ENCODE results near the gene UBE2Q1.

The UBE2Q1 gene

DNA sequence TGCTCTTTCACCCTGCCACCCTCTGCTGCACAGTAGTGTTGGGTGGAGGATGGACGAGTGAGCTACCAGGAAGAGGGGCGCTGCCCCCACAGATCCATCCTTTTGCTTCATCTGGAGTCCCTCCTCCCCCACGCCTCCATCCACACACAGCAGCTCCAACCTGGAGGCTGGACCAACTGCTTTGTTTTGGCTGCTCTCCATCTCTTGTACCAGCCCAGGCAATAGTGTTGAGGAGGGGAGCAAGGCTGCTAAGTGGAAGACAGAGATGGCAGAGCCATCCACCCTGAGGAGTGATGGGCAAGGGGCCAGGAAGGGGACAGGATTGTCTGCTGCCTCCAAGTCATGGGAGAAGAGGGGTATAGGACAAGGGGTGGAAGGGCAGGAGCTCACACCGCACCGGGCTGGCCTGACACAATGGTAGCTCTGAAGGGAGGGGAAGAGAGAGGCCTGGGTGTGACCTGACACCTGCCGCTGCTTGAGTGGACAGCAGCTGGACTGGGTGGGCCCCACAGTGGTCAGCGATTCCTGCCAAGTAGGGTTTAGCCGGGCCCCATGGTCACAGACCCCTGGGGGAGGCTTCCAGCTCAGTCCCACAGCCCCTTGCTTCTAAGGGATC is 17.6 kb upstream of the UBE2Q1 start:
- DNase-seq: no peak

DNA sequence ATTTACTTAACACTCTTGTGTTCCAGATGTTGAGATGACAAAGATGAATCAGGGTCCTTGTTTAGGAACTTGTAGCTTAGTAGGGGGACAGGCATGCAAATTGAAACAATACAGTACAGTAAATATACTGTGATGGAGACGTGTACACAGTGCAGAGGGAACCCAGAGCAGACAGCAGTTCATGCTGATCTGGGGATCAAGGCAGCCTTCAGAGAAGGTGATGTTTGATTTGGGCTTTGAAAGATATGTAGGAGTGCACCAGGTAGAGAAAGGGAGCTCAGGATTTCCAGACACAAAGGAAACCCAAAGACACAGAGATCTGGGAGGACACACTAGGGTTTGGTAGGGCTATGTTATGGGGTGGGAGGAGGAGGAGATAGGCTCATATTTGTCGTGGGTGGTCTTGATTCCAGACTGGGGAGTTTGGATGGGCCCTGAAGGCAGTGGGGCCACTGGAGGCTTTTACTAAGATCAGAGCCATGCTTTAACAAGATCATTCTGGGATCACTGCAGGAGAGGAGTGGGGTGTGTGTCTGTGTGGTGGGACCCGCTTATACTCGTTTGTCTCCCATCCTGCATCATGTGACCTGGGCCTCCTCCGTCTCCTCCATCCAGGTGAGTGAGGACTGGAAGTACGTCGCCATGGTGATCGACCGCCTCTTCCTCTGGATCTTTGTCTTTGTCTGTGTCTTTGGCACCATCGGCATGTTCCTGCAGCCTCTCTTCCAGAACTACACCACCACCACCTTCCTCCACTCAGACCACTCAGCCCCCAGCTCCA is 16.9 kb upstream of the UBE2Q1 start:
- no peak for DNase-seq

DNA sequence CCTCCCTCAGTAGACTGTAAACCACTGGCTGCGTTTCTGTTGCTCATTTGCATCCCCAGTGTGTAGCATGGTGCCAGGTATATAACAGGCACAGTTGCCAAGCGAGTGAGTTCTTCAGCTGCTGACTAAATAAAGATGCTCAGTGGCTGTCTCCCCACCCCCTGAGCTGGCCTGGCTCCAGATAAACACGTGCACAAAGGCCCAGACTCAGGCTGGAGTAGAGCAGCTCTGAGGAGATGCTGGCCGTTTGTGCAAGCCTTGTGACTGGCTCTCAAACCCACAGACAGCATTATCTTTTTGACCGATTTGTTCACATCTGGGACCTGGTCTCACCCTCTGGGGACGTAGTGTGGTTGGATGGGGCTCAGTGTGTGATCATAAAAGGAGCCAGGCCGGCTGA is 16.3 kb upstream of the UBE2Q1 start:
- DNase-seq: no peak

DNA sequence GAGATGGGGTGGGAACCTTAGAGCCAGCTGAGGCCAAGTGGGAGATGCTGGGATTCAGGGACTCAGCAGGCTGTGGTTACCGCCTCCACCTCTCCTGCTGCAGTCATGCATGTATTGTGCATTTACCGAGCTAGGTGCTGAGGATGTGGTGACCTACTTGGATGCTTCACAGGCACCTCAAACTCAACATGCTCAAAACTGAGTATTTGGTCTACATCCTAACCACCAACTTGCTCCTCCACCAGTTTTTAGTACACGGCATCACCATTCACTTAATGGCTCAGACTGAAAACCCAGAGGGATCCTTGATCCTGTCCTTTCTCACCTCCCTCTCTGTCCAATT is 14.7 kb upstream of the UBE2Q1 start:
- DNase-seq: no peak

DNA sequence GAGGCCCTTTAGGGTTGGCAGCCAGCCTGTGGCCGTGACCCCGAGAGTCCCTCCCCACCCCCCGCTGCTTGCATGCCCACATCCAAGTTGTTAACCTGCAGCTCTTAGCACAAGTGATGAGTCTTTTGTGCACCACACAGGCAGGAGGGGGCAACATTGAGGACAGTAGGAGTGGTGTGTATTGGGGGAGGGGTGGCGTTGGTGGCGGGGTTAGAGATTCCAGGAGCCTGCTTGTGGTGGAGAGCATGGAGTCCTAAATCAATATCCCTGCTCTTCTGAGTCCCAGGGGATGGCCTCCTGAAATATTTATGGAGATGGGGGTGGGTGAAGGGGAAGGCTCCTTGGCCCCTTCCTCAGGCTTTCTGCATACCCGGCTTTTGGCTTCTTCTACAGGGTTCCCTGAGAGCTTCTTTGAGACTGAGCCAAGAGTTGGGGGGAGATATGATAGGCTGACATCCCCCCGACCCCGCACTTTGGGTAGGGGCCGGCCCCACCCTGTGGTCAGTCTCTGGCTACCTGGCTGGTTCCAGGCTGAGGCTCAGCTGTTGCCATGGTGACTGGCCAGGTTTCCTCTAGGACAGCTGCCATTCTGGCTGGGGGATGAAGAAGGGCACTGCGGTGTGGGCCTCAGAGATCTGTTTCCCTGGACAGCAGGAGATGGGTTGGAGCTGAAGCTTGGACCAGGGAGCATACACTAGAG is 14.2 kb upstream of the UBE2Q1 start:
- no peak for DNase-seq

DNA sequence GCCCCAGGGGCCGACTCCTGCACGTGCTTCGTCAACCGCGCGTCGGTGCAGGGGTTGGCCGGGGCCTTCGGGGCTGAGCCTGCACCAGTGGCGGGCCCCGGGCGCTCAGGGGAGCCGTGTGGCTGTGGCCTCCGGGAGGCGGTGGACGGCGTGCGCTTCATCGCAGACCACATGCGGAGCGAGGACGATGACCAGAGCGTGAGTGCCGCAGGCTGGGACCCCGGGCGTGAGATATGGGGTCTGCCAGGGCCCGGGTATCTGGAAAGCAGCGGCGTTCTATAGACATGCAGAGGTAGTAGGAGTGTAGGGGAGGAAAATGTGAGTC is 13.5 kb upstream of the UBE2Q1 start:
- no peak for DNase-seq

DNA sequence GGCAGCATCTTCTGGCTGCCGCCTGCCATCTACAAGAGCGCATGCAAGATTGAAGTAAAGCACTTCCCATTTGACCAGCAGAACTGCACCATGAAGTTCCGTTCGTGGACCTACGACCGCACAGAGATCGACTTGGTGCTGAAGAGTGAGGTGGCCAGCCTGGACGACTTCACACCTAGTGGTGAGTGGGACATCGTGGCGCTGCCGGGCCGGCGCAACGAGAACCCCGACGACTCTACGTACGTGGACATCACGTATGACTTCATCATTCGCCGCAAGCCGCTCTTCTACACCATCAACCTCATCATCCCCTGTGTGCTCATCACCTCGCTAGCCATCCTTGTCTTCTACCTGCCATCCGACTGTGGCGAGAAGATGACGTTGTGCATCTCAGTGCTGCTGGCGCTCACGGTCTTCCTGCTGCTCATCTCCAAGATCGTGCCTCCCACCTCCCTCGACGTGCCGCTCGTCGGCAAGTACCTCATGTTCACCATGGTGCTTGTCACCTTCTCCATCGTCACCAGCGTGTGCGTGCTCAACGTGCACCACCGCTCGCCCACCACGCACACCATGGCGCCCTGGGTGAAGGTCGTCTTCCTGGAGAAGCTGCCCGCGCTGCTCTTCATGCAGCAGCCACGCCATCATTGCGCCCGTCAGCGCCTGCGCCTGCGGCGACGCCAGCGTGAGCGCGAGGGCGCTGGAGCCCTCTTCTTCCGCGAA is 12.9 kb upstream of the UBE2Q1 start:
- no peak for DNase-seq

DNA sequence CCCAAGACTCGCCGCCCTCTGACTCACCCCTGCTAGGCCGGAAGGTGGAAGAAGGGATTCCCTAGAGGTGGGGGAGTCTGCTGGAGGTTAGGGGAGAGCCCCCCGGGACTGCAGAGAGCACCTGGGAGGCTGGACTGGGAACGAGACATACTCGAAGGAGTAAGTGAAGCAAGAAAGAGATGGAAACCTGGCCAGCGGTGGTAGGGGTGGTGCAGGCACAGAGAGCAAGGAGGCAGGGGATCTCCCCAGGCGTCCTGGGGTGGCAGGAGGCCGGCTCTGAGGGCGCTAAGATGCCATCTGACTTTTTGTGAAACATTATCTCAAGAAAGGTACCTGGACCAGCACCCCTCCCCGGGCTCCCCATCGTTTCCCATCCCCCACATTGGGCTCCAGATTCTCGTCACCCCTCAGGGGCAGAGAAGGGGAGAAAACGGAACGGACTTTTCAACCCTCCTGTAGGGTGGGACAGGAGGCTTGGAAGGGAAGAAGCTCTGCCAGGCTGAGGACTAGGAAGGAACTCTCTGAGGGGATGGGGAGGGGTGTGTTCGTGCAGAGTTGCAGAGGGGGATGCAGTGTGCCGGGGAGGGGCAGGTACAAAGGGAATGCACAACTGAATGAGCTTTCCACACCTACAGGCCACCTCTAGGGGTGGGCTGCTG is 9.8 kb upstream of the UBE2Q1 start:
- no peak for DNase-seq

DNA sequence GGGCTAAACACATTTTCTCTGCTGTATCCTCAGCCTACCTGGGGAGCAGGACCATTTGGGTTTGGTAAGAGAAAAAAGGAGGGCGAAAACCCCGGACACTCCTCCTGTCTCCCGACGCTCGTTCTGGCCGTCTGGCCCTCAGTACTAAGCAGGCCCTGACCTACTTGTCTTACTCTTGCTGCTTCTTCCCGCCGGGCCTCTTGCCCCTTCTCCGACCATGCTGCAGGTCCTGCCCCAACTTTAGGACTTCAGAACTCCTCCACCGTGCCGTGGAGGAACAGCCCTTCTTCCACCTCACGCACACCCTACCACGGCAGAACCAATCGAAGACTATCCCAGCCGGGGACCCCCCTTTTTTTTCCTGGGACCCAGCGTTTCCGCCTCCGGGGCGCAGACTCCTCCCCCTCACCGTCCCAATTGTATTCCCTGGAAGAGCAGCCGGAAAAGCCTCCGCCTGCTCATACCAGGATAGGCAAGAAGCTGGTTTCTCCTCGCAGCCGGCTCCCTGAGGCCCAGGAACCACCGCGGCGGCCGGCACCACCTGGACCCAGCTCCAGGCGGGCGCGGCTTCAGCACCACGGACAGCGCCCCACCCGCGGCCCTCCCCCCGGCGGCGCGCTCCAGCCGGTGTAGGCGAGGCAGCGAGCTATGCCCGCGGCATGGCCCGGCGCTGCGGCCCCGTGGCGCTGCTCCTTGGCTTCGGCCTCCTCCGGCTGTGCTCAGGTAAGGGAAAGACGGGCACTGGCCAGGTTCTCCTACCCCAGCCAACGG is 9.1 kb upstream of the UBE2Q1 start, which contains the start of gene CHRNB2:
TSS of gene CHRNB2 (plus strand) at position 393 of the 771 bp plus-strand sequence. CDS start at position 660, 267 bp downstream.
- peak; percentile 72 for DNase-seq

DNA sequence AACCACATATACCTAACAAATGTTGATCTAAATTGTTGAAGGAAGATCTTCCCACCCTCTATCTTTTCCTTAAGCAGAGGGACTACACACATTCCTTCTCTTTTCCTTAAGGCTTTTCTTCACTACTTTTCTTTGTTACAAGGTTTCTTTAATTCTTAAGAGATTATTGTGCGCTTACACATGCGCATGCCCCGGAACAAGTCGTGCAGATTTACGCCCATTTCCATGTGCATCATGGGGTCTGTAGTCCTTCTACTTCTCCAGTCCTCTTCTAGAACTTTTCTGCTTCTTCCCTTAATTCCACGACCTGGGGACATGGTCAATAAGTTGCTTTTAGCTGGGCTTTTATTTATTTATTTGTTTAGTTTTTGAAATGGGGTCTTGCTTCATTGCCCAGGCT is 7.4 kb upstream of the UBE2Q1 start:
- no peak for DNase-seq

DNA sequence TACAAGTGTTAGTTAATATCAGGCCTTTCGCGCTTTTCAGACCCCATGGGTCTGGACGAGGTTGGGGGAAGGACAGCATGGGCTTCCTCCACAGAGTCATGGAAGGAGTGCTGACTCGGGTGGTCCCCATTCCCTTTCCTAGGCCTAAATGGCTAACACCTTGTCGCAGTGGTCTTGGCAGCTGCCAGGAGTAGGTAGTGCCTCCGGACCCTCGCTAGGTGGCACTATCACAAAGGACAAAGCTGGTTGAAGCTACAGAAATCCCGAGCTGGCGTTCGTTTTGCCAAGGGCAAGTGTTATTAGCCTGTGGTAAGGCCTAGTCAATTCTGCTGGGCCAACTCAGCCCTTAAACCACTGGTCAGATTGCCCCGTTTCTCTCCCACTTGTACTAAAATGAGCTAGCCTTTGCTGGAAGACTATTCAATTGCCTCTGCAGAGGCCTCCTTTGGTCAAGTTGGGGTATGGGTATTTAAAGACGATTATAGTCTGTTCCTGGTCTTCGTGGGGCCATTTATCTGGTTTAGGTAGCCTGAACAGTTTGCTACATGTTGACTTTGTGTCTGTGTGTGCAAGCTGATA is 1.1 kb upstream of the UBE2Q1 start:
- DNase-seq: peak; percentile 72

DNA sequence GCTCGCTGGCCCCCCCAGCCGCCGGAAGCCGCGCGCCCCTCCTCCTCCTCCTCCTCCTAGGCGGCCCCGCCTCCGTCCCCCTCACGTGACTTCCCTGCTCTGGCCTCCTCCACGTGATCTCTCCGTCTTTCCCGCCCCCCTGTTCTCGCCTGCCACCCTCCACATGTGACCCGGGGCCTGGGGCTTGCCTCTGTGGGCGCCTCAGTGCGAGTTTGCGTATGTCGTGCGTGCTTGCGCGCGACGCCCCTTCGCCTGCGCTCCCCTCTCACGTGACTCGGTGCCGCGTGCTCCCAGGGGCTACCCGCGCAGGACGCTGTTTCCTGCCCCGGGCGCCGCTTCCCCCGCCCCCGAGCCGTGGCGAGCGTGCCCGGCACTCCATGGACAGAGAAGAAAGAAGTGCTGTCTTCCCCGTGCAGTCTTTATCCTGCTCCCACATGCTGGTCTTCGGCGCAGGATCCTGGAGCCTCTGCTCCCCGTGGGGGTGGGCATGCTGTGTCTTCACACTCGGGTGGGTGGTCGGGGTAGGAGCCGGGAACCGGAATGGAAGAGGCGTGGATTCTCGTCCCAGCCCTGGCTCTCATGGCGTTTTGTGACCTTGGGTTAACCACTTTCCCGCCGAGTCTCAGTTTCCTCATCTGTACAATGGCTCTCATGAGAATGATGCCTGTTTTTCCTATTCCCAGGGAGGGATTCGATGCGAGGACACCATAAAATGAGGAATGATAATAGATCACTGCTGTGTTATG is 431 bp upstream of the UBE2Q1 start:
- DNase-seq: peak; percentile 99

DNA sequence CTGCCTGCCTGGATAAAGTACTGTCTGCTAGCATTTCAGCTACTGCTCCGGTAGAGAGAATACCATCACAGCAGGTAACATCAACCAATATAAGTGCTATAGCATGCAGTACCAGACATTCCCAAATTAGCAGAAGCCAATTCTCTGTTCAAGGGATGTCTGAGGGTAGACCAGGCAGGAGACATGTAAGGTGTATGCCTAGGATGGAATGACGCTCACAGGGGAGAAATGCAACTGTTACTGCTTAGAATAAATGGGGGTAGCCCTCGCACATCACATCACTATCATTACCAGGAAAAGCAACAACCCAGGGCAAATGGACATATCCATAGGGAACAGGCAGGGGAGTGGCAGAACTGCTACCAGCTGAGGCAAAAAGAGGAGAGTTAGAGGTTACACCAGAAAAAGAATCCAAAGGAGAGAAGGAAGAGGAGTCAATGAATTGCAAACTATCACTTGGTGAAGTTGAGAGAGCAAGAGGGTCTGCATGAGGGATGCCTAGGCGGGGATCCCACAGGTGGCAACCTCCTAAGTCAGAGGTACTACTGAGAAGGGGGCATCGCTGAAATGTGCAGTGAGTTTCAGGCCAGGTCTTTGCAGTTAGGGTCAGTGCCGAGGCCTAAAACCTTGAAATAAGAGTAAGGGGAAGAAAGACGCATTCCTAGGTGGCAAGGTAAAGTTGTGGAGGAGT is 1.1 kb downstream of the UBE2Q1 start:
- no peak for DNase-seq

DNA sequence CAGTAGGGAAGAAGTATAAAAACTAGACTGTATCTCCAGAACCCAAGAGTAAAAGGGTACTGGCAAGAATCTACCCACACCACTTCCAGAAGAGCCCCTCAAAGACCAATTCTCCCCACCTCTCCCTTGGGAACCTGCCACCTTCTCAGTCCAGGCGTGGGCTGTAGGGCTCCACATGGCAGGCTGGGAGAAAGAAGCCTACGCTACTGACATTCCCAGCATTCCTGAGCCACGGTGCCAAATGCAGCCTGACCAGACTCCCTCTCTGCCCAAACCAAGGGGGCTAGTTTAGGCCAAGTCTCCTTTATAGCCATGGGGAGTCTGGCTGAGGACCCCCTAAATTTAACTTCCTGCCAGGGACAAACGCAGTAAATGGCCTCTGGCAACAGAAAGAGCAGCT is 2.0 kb downstream of the UBE2Q1 start:
- DNase-seq: no peak

DNA sequence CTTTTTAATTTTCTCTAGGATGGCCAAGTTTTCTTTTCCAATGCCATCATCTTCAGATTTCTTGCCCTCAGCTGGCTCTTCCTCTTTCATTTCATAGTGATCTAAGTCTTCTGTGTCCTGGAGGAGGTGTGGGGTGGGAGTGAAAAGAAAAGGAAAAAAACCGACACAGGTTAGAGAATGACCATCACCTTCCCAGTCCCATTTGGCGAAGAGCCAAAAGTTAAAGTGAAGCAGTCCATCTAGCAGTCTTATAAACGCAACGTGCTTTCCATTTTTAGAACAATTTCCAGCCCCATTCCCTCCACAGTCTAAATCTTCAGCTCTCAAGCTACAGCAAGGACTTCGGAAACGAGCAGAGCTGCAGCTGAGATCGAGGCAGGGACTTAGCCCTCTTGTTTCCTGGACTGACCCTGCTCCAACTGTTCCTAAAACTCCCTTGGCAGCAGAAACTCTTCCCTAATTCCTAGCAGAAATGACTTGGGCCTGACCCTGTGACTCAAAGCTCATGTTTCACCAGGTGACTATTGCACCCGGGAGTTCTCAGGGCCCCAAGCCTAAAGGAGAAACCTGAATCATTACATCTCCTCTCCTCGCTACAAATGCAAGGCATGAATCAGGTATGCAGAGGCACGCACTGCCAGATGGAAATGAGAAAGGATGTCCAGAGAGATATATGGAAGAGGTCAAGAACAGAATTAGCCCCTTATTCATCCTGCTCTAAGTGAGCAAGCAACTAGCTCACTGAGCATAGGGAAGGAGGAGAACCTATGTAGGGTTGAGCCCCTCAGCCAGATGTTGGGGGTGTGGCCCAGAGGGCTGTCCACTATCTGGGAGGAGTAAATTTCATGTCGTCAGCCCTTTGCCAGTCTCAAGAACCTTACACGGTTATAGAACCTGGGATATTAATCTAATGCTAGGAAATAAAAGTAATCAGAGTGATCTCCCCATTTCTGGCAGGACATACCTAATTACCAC is 5.1 kb downstream of the UBE2Q1 start:
- DNase-seq: no peak

DNA sequence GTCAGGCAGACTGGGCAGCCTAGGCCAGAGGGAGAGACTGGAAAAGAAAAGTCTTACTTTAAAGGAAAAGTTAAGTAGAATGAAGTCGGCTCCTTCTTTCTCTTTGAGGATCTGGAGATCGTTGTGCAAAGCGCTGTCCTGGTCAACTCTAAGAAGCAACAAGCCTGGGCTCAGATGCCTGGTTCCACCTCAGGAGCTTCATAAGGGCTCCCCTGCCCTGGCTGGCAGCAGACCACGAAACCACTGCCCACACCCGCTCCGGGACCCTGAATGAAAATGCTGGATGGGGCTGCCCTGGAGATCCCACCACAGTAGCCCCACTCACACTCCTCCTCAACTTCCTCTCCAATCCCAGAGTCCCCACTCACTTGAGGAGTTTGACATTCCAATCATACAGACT is 6.4 kb downstream of the UBE2Q1 start:
- no peak for DNase-seq

DNA sequence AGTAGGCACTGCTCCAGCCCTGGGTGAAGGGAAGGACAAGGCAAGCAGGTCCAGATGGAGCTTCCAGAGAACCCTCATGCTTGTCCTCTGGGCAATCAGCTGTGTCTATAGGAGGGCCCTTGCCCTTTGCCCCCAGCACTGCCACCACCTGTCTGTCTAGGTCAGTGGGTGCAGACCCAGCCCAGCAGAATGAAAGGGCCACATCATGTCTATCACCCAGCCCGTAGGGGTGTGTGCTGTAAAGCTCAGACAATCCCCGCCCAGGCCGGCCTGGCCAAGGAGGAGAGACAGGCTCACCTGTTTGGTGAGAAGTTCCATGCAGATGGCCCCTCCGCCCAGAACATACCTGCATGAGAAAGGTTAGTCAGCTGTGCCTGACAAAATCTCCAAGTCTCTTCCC is 7.0 kb downstream of the UBE2Q1 start:
- DNase-seq: no peak

DNA sequence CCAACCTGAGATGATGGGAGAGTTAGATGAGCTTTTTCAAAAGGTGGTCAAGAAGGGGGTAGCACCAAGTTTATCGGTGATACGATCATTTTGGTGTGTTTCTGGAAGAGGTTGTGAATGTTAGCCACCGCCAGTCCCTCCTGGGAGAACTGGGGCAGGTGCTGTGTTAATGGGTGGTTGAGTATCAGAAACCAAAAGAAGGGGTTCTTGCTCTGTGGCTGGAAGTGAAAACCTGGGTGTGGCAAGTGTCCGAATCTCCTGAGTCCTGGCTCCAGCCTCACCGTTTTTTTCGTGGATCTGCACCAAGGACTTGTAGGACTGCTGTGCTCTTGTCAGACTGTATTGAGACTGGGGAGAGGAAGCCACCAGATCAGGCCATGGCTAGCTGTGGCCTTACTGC is 7.8 kb downstream of the UBE2Q1 start:
- no peak for DNase-seq

DNA sequence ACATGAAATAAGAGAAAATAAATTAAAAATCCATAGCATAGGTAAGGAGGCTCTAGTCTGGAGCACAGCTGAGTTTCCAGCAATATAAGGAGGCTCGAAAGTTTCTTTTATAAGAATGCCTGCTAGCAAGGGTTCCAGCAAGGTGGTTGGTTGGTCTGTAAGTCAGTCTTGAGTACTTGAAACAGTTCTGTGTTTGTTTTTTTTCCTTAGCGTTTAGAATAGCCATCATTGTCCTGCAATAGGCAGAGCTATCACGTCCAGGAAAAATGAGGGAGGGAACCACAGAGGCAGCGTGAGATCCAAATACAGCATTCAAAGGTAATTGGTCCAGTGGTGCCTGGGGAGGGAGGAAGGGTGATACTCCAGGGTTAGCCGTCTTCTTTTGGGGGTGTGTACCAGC is 8.4 kb downstream of the UBE2Q1 start:
- DNase-seq: no peak
